ENCODE data around the gene KCNAB1.
"Not testable (repeated sequence)": the region's sequence is repeated elsewhere in the genome, so short reads cannot be mapped to it uniquely, and the experiment has no call there.

KCNAB1 gene

GRCh38 chr3:156539051-156539450 lies 418.7 kb downstream of the KCNAB1 start:
- DNase-seq (ENCODE audit: low spot score): no peak

DNA sequence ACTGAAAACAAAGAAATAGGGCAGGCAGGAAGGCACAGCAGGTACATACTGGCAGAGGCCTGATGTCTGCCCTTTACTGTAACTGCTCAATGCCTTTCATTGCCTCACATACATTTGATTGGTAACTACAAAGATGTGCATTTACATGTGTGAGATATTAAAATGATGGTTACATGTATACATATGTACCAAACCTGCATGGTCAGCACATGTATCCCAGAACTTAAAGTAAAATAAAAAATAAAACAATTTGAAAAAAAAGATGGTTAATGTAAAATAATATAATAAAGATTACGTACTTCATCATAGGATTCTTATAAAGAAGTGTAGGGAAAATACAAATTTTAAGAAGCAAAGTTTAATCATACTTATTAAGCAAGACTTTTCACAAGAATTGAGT lies 419.4 kb downstream of the KCNAB1 start:
- no peak for DNase-seq (ENCODE audit: low spot score)

GRCh38 chr3:156542101-156543042 lies 422.0 kb downstream of the KCNAB1 start:
- DNase-seq (ENCODE audit: low spot score): no peak

DNA sequence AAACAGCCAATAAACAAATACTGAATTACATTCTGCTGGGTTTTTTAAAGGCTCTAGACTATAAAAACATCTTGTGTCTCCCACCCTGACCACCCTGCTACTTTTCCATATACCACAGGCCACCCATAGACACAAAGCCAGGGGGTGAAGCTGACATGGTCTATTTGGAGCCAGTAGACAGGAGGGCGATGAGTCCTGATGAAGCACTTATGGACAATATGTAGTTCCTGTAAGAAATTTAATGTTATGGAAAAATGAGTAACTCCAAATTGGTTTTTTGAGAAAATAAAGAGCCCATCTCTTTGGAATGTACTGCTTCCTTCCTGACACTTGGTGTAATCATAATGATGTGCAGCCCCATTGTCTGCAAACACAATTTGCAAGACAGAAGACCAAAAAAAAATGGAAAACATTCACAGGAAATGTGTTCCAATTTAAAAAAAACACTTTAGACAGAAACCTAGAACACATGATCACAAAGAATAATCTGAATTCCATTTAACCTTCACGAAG lies 422.7 kb downstream of the KCNAB1 start:
- no peak for DNase-seq (ENCODE audit: low spot score)

GRCh38 chr3:156547637-156548036 lies 427.3 kb downstream of the KCNAB1 start:
- no peak for DNase-seq (ENCODE audit: low spot score)

GRCh38 chr3:156548041-156548687 lies 427.8 kb downstream of the KCNAB1 start:
- no peak for DNase-seq (ENCODE audit: low spot score)

DNA sequence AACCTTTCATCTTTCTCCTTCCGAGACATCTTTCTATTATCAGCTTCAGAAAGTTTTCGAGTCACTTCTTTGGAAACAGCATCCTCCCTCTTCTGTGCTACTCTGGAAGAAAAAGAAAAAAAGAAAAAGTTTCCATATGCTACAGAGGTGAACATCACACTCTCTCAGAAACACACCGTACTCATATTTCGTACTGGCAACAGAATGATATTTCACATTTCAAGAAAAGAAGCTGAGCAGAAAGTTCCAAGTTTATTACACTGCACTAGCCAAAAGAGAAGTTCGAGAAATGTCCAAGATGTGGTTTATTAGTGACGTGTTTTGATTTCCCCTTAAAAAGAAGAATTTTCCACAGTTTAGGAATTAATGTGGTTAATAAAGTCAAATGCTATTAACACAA lies 428.5 kb downstream of the KCNAB1 start:
- no peak for DNase-seq (ENCODE audit: low spot score)

- DNase-seq (ENCODE audit: low spot score): no peak
These were observed 430.9 kb downstream of the KCNAB1 start for GRCh38 chr3:156551261-156551660.

GRCh38 chr3:156551746-156552145 lies 431.4 kb downstream of the KCNAB1 start:
- DNase-seq (ENCODE audit: low spot score): no peak

DNA sequence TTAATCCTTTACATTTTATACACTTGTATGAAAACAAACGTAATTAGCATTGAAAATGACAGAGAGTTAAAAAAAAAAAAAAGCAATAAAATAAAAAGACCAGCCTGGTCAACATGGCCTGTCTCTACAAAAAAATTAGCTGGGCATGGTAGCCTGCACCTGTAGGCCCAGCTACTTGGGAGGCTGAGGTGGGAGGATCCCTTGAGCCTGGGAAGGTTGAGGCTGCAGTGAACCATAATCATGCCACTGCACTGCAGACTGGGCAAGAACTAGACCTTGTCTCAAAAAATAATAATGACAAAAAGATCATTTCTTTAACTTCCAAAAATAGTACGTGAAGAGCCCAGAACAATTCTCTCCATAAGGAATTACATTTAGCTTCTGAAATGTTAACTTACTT lies 432.6 kb downstream of the KCNAB1 start:
- DNase-seq (ENCODE audit: low spot score): no peak

- DNase-seq (ENCODE audit: low spot score): no peak
These were observed 433.5 kb downstream of the KCNAB1 start for GRCh38 chr3:156553705-156554356.

GRCh38 chr3:156554515-156554841 lies 434.1 kb downstream of the KCNAB1 start:
- DNase-seq (ENCODE audit: low spot score): no peak

DNA sequence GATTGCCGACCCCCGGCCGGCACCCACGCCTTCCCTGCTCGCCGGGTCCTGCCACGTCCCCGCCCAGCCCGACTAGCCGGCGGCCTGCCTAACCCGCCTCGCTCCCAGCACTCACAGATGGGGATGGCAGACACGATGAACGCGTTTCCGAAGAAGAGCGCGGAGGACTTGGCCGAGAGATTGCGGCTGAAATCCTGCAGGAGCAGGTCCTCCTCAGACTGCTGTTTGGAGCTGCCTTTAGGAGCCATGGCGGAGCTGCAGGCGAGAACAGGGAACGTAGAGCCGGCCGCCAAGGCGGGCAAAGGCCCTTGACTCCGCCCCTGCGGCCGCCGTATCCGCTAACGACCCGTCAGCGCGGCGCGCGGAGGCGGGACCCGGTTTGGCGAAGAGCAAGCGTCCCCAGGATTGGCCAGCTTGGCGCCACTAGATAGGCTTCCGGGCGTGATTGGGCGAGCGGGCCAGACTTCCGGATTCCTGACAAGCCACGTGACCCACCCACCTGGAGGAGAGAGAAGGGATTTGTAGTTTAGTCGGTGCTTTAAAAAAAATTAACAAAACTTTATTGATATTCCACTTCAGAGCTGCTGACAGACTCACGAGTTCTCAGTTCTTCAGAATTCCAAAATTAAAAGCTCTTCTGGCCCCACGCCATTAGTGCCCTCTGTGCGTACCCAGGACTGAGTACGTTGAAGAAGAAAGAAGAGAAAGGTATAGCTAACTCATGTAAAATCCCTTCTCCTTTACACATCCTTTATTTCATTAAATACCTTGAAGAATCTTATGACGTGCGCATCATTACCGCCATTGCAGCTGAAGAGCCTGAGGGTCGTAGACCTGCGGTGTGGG lies 434.7 kb downstream of the KCNAB1 start, which contains the start of gene SSR3:
SSR3 (minus strand) TSS at position 276 of the 846 bp plus-strand sequence; CDS start at position 248, 28 bp downstream.
- peak; percentile 69 for DNase-seq (ENCODE audit: low spot score)

- DNase-seq (ENCODE audit: low spot score): no peak
These were observed 438.0 kb downstream of the KCNAB1 start for GRCh38 chr3:156558389-156558788.

DNA sequence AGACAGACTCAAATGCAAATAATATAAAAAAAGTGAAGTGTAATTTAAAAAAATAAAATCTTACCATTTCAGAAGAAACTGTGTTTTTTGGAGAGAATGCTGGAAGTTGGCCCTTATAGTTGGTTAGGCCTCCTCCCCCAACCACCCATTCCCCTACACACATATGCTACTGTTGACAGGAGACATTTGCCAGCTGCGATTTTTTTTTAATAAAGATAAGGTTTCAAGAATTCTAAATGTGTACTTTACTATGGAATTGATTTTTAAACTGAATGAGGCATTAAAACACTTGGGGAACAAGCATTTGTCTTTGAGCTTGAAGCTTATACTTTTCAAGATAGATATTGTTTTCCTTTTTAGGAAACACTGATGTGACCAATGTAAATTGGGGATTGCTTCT lies 438.9 kb downstream of the KCNAB1 start:
- no peak for DNase-seq (ENCODE audit: low spot score)

GRCh38 chr3:156561533-156561932 lies 441.2 kb downstream of the KCNAB1 start:
- no peak for DNase-seq (ENCODE audit: low spot score)

DNA sequence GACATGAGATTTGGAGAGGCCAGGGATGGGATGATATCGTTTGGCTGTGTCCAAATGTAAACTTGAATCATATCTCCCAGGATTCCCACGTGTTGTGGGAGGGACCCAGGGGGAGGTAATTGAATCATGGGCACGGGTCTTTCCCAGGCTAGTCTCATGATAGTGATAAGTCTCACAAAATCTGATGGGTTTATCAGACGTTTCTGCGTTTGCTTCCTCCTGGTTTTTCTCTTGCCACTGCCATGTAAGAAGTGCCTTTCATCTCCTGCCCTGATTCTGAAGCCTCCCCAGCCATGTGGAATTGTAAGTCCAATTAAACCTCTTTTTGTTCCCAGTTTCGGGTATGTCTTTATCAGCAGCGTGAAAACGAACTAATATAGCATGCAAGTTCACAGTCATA lies 442.1 kb downstream of the KCNAB1 start:
- DNase-seq (ENCODE audit: low spot score): not testable (repeated sequence)

DNA sequence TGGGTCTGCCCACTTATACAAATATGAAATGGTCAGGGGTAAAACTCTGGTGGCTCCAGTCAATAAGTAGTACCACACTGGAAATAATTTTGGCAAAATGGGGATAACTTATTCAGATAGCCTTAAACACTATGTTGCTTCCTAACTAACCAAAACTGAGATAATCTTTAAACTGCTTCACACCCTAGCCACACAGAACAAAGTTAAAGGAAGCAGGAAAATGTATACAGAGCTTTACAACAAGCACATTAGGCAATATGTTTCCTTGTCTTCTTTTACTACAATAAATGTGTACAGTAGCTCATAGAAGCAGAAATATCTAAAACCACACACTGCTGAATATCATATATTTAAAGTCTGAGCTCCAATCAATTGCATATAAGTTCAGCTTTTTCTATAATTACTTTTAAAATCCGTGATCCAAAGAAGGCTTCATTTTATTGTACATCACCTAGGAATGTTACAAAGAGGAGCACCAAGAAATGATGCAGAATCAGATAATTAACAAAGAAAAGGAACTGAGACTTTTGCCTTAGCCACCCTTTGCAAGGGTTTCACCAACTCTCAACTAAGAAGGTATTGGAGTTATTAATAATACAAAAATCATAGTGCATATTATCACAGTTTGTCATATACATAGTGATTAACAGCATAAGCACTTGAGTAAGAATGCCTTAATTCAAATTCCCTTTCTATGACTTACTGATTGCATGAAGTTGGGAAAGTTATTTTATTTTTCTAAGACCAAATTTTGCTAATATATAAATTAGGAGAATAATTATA lies 443.7 kb downstream of the KCNAB1 start:
- no peak for DNase-seq (ENCODE audit: low spot score)

- DNase-seq (ENCODE audit: low spot score): not testable (repeated sequence)
These were observed 448.6 kb downstream of the KCNAB1 start for GRCh38 chr3:156569016-156569415.

GRCh38 chr3:156569881-156570280 lies 449.5 kb downstream of the KCNAB1 start:
- not testable (repeated sequence) for DNase-seq (ENCODE audit: low spot score)

GRCh38 chr3:156575641-156576040 lies 455.3 kb downstream of the KCNAB1 start:
- DNase-seq (ENCODE audit: low spot score): no peak

Measured in HuH-7.5 (cell line).